ENCODE data around the gene TSEN15. TPM values are rescaled to one million over a fixed set of nuclear protein-coding genes. Genes with fewer than 3 reads are reported as not detected.

The TSEN15 gene
- total RNA-seq: 52.4 and 65.0 TPM in 2 replicates

- peak; percentile 61 for DNase-seq (ENCODE audit: low read depth)
- Histone ChIP-seq H3K27me3 (ENCODE audit: control insufficient read depth, insufficient read depth, low read length) (no peaks in the 10 kb centered on the region), H3K4me3 (ENCODE audit: low read depth, low read length) (peak within 1 kb of the TSS; percentile 59), H3K36me3 (ENCODE audit: control insufficient read depth, insufficient read depth, low read length) (peaks cover 3% of the 10 kb centered on the region)
- TF ChIP-seq CTCF (IDR thresholded peaks at IDR 0.05; ENCODE audit: insufficient read depth, low read length, severe bottlenecking): no peak
- FAIRE-seq: no peak
Measured at GRCh38 chr1:184051485-184052193, at the start of gene TSEN15. Gene TSEN15, plus strand, starts transcription at chr1:184051730. Its CDS starts 26 bp downstream, at chr1:184051756.

- no peaks in the 10 kb centered on the region for H3K36me3 ChIP-seq (ENCODE audit: control insufficient read depth, insufficient read depth, low read length)
- no peak overlapping the region for H3K4me3 ChIP-seq (ENCODE audit: low read depth, low read length)
- no peaks in the 10 kb centered on the region for H3K27me3 ChIP-seq (ENCODE audit: control insufficient read depth, insufficient read depth, low read length)
- FAIRE-seq (no peak), DNase-seq (ENCODE audit: low read depth) (peak; percentile 81)
- TF ChIP-seq CTCF (IDR thresholded peaks at IDR 0.05; ENCODE audit: insufficient read depth, low read length, severe bottlenecking): no peak
Measured at GRCh38 chr1:184002071-184002470, 49.5 kb upstream of the TSEN15 start.

DNA sequence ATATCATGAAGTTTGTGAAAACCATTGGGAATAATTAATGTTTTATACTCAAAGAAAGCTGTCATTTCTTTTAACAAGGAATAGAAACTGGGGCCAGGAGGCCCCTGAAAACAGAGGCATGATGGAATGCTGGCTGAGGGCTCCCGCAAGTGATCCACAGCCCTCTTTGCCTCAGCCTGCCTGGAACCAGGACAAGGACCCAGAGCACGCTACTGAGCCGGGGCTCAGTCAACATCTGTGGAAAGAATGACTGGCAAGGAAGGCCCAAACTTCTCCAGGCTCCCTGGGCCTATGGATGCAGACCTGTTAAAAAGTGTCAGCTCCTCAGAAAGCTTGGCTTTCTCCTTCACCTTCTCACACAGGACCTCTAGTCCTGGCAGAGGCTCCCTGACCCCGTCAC, 46.6 kb upstream of the TSEN15 start:
- DNase-seq (ENCODE audit: low read depth): no peak
- H3K27me3 ChIP-seq (ENCODE audit: control insufficient read depth, insufficient read depth, low read length): no peaks in the 10 kb centered on the region
- no peaks in the 10 kb centered on the region for H3K36me3 ChIP-seq (ENCODE audit: control insufficient read depth, insufficient read depth, low read length)
- no peak for FAIRE-seq
- TF ChIP-seq CTCF (IDR thresholded peaks at IDR 0.05; ENCODE audit: insufficient read depth, low read length, severe bottlenecking): no peak
- no peak overlapping the region for H3K4me3 ChIP-seq (ENCODE audit: low read depth, low read length)

- no peaks in the 10 kb centered on the region for H3K36me3 ChIP-seq (ENCODE audit: control insufficient read depth, insufficient read depth, low read length)
- no peak for FAIRE-seq
- TF ChIP-seq CTCF (IDR thresholded peaks at IDR 0.05; ENCODE audit: insufficient read depth, low read length, severe bottlenecking): no peak
Measured at GRCh38 chr1:184005506-184005905, 46.0 kb upstream of the TSEN15 start.

GRCh38 chr1:184010788-184011187, 40.7 kb upstream of the TSEN15 start:
- no peak for FAIRE-seq

More at GRCh38 chr1:184005506-184005905, 46.0 kb upstream of the TSEN15 start:
- H3K27me3 ChIP-seq (ENCODE audit: control insufficient read depth, insufficient read depth, low read length): no peaks in the 10 kb centered on the region
- no peak for DNase-seq (ENCODE audit: low read depth)
- no peak overlapping the region for H3K4me3 ChIP-seq (ENCODE audit: low read depth, low read length)

More at GRCh38 chr1:184010788-184011187, 40.7 kb upstream of the TSEN15 start:
- no peak overlapping the region for H3K4me3 ChIP-seq (ENCODE audit: low read depth, low read length)
- no peak for TF ChIP-seq CTCF (IDR thresholded peaks at IDR 0.05; ENCODE audit: insufficient read depth, low read length, severe bottlenecking)
- H3K36me3 ChIP-seq (ENCODE audit: control insufficient read depth, insufficient read depth, low read length): no peaks in the 10 kb centered on the region
- H3K27me3 ChIP-seq (ENCODE audit: control insufficient read depth, insufficient read depth, low read length): no peaks in the 10 kb centered on the region
- DNase-seq (ENCODE audit: low read depth): no peak

Data from bronchial epithelial cell (primary cell).